Hepatocyte (in vitro differentiated cells): ENCODE data around the gene PLEKHG5. TPM values are rescaled to one million over a fixed set of nuclear protein-coding genes. Genes with fewer than 3 reads are reported as not detected.
A peak's percentile ranks its signal among the peaks of the same experiment; 100 is the strongest.

Source experiments
- DNase-seq: peaks from one replicate; pipeline ENCODE4 v3.0.0-alpha.2; 2016; ENCODE audit warnings: low spot score
- H2AFZ ChIP-seq: fragments of 200-600 bp; sonication (generic); 2 replicates; pipeline ENCODE4 v1.6.0; 2016; ENCODE audit warnings: antibody characterized with exemption, mild to moderate bottlenecking
- H3K27ac ChIP-seq: fragments of 200-600 bp; sonication (generic); 2 replicates; pipeline ENCODE4 v1.5.1; 2016; ENCODE audit warnings: mild to moderate bottlenecking
- H3K27me3 ChIP-seq: fragments of 200-600 bp; sonication (generic); 2 replicates; pipeline ENCODE4 v1.6.1; 2016
- H3K36me3 ChIP-seq: fragments of 200-600 bp; sonication (generic); replicated peaks from 2 replicates; pipeline ENCODE4 v1.5.1; 2016; ENCODE audit warnings: low read depth; ENCODE audit not compliant: insufficient read depth
- H3K4me1 ChIP-seq: fragments of 200-600 bp; sonication (generic); 2 replicates; pipeline ENCODE4 v1.5.1; 2016; ENCODE audit warnings: mild to moderate bottlenecking, moderate library complexity; ENCODE audit not compliant: insufficient read depth
- H3K4me2 ChIP-seq: fragments of 200-600 bp; sonication (generic); 2 replicates; pipeline ENCODE4 v1.6.0; 2016
- H3K4me3 ChIP-seq: fragments of 200-600 bp; sonication (generic); 2 replicates; pipeline ENCODE4 v1.5.1; 2016; ENCODE audit warnings: mild to moderate bottlenecking
- H3K79me2 ChIP-seq: fragments of 200-600 bp; sonication (generic); 2 replicates; pipeline ENCODE4 v1.6.0; 2017; ENCODE audit warnings: mild to moderate bottlenecking
- H3K9me2 ChIP-seq: fragments of 200-600 bp; sonication (generic); replicated peaks from 2 replicates; pipeline ENCODE4 v1.6.0; 2017; ENCODE audit warnings: mild to moderate bottlenecking; ENCODE audit not compliant: insufficient read depth
- H3K9me3 ChIP-seq: fragments of 200-600 bp; sonication (generic); 2 replicates; pipeline ENCODE4 v1.5.1; 2016; ENCODE audit warnings: low read depth, mild to moderate bottlenecking
- H4K20me1 ChIP-seq: fragments of 200-600 bp; sonication (generic); 2 replicates; pipeline ENCODE4 v1.6.0; 2016; ENCODE audit warnings: mild to moderate bottlenecking; ENCODE audit not compliant: insufficient read depth, poor library complexity, severe bottlenecking
- CTCF ChIP-seq: fragments of 200-600 bp; sonication (generic); IDR thresholded peaks from 2 replicates; pipeline ENCODE4 v1.5.1; 2016; ENCODE audit warnings: antibody characterized with exemption, mild to moderate bottlenecking; ENCODE audit not compliant: poor library complexity
- EZH2 ChIP-seq: fragments of 200-600 bp; sonication (generic); IDR thresholded peaks from 2 replicates; pipeline ENCODE4 v1.6.1; 2016; ENCODE audit warnings: antibody characterized with exemption, mild to moderate bottlenecking, borderline replicate concordance
- EZH2phosphoT487 ChIP-seq: fragments of 200-600 bp; sonication (generic); IDR thresholded peaks from one replicate; pipeline ENCODE4 v1.6.1; 2018; ENCODE audit warnings: antibody characterized with exemption, mild to moderate bottlenecking, low read depth, moderate library complexity; ENCODE audit not compliant: unreplicated experiment, severe bottlenecking
- WGBS: methylation state at CpG from one replicate; pipeline ENCODE4 v1.1.6; 2016; ENCODE audit warnings: low lambda C conversion rate; ENCODE audit errors: missing lambda C conversion rate; 5-methylcytosine and 5-hydroxymethylcytosine counted together
- polyA plus RNA-seq: library from polyadenylated mRNA; unstranded; fragments of >200 nt; fragmentation: Nextera tagmentation; extraction: Ambion mirVana; gene quantifications from 2 replicates; pipeline ENCODE4 v1.2.1, GENCODE V29; 2016
- total RNA-seq: library from RNA; depleted of rRNA; stranded (reverse); fragments of >200 nt; gene quantifications from 2 replicates; pipeline ENCODE4 v1.2.3, GENCODE V29; 2014

The PLEKHG5 gene
- total and polyA plus RNA-seq, 2 experiments from 2014 or later: 11.5 to 13.3 TPM

- Histone ChIP-seq H3K4me2 (no peak overlapping the region), H3K27me3 (no peaks in the 10 kb centered on the region), H3K9me2 (no peaks in the 10 kb centered on the region), H3K27ac (no peak overlapping the region), H3K79me2 (no peaks in the 10 kb centered on the region), H3K4me3 (no peak overlapping the region), H2AFZ (no peak overlapping the region), H4K20me1 (no peaks in the 10 kb centered on the region), H3K9me3 (no peaks in the 10 kb centered on the region), H3K36me3 (no peaks in the 10 kb centered on the region), H3K4me1 (no peaks in the 10 kb centered on the region)
- WGBS: 99% methylated on average over 48 of the region's 48 CpGs
- DNase-seq: no peak
- TF ChIP-seq EZH2phosphoT487 (no peak), CTCF (no peak), EZH2 (no peak)
Observed at GRCh38 chr1:6461538-6462411, 29.7 kb downstream of the PLEKHG5 start.

- no peak overlapping the region for H3K4me2 ChIP-seq
- WGBS: 96% methylated on average over 40 of the region's 40 CpGs
- no peaks in the 10 kb centered on the region for H3K27me3 ChIP-seq
- no peaks in the 10 kb centered on the region for H4K20me1 ChIP-seq
- DNase-seq: no peak
- H3K9me2 ChIP-seq: no peaks in the 10 kb centered on the region
- no peaks in the 10 kb centered on the region for H3K36me3 ChIP-seq
- H3K4me1 ChIP-seq: no peaks in the 10 kb centered on the region
- H2AFZ ChIP-seq: no peak overlapping the region
- H3K79me2 ChIP-seq: no peaks in the 10 kb centered on the region
- no peak overlapping the region for H3K4me3 ChIP-seq
- H3K9me3 ChIP-seq: no peaks in the 10 kb centered on the region
- TF ChIP-seq EZH2phosphoT487 (no peak), EZH2 (no peak), CTCF (no peak)
- H3K27ac ChIP-seq: no peak overlapping the region
Observed at GRCh38 chr1:6461051-6461530, 30.4 kb downstream of the PLEKHG5 start.

- DNase-seq: no peak
- H3K79me2 ChIP-seq: no peaks in the 10 kb centered on the region
- WGBS: 69% methylated on average over 27 of the region's 39 CpGs
- TF ChIP-seq EZH2: no peak
- TF ChIP-seq CTCF: no peak
- TF ChIP-seq EZH2phosphoT487: no peak
- H3K9me3 ChIP-seq: no peaks in the 10 kb centered on the region
- H3K4me1 ChIP-seq: no peaks in the 10 kb centered on the region
- H3K36me3 ChIP-seq: no peaks in the 10 kb centered on the region
- no peaks in the 10 kb centered on the region for H3K27me3 ChIP-seq
- peak overlapping the region; percentile 41 for H3K4me2 ChIP-seq
- no peak overlapping the region for H2AFZ ChIP-seq
- H4K20me1 ChIP-seq: no peaks in the 10 kb centered on the region
- H3K27ac ChIP-seq: no peak overlapping the region
- no peak overlapping the region for H3K4me3 ChIP-seq
- H3K9me2 ChIP-seq: no peaks in the 10 kb centered on the region
Observed at GRCh38 chr1:6460301-6461050, 31.0 kb downstream of the PLEKHG5 start.
